ENCODE results near the gene ARPC1B. TPM values are rescaled to one million over a fixed set of nuclear protein-coding genes. Genes with fewer than 3 reads are reported as not detected.
"Not testable (repeated sequence)": the region's sequence is repeated elsewhere in the genome, so short reads cannot be mapped to it uniquely, and the experiment has no call there.

Gene ARPC1B
- total RNA-seq, 4 donors from 2014 or later = 24.7 to 38.7 (median 30.8) TPM

DNA sequence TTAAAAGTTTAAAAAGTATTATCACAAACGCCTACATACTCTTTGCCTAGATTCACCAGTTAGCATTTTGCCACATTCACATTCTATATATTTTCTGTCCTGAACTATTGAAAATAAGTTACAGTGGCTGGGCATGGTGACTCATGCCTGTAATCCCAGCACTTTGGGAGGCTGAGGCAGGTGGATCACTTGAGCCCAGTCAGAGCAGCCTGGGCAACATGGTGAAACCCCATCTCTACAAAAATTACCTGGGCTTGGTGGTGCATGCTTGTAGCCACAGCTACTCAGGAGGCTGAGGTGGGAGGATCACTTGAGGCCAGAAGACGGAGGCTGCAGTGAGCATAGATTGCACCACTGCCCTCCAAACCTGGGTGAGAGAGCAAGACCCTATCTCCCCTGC lies 43.5 kb upstream of the ARPC1B start:
- H3K9me3 ChIP-seq = no peaks in the 10 kb centered on the region
- no peak overlapping the region for H3K4me3 ChIP-seq
- intact Hi-C loops (cut with DNase I; ENCODE audit: low total_unique reads) = no loop called here
- peaks cover 47% of the 10 kb centered on the region in 2 donors for H3K4me1 ChIP-seq
- peak overlapping the region; percentile 16 to 60 (median 47) for H3K27ac ChIP-seq
- DNase-seq (no peak), ATAC-seq (no peak)
- no peak for TF ChIP-seq POLR2A (IDR thresholded peaks at IDR 0.05)
- TF ChIP-seq, protein P1, sequence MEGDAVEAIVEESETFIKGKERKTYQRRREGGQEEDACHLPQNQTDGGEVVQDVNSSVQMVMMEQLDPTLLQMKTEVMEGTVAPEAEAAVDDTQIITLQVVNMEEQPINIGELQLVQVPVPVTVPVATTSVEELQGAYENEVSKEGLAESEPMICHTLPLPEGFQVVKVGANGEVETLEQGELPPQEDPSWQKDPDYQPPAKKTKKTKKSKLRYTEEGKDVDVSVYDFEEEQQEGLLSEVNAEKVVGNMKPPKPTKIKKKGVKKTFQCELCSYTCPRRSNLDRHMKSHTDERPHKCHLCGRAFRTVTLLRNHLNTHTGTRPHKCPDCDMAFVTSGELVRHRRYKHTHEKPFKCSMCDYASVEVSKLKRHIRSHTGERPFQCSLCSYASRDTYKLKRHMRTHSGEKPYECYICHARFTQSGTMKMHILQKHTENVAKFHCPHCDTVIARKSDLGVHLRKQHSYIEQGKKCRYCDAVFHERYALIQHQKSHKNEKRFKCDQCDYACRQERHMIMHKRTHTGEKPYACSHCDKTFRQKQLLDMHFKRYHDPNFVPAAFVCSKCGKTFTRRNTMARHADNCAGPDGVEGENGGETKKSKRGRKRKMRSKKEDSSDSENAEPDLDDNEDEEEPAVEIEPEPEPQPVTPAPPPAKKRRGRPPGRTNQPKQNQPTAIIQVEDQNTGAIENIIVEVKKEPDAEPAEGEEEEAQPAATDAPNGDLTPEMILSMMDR (IDR thresholded peaks at IDR 0.05 in 4 of 5, conservative IDR thresholded peaks at IDR 0.05 in 1 of 5) = no peak
- H3K36me3 ChIP-seq = peaks cover 0 to 30% of the 10 kb centered on the region in 2 donors
- H3K27me3 ChIP-seq = no peaks in the 10 kb centered on the region
- in situ Hi-C loops (cut with MboI; ENCODE audit: low sequenced_read_pairs in 4 of 4) = no loop called here

DNA sequence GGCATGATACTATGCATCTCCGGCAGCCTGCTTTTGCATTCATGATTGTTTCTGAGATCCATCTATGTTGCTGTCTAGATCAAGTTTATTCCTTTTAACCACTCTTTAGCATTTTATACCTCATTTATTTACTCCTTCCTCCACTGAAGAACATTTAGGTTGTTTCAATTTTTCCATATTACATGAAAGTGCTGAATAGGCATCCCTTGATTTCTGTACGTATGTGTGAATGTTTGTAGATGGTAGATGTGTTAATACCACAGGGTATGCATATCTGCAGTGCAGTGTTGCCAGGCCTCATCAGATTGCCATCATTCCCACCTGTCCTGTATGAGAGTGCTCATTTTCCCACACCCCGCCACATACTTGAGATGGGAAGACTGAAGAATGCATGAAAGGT lies 34.9 kb upstream of the ARPC1B start:
- no peak for DNase-seq
- intact Hi-C loops (cut with DNase I; ENCODE audit: low total_unique reads) (no loop called here), in situ Hi-C loops (cut with MboI; ENCODE audit: low sequenced_read_pairs in 4 of 4) (no loop called here)
- Histone ChIP-seq H3K4me1 (no peaks in the 10 kb centered on the region), H3K9me3 (no peaks in the 10 kb centered on the region), H3K36me3 (peaks cover 0 to 93% of the 10 kb centered on the region in 2 donors), H3K27me3 (no peaks in the 10 kb centered on the region), H3K27ac (no peak overlapping the region), H3K4me3 (no peak overlapping the region)
- no peak for ATAC-seq
- TF ChIP-seq POLR2A (IDR thresholded peaks at IDR 0.05) = no peak
- TF ChIP-seq, protein P1 (IDR thresholded peaks at IDR 0.05 in 4 of 5, conservative IDR thresholded peaks at IDR 0.05 in 1 of 5) = no peak

- peak overlapping the region in 2 of 4 donors; percentile 12 to 17 for H3K27ac ChIP-seq
- no peak for ATAC-seq
These were observed 33.9 kb upstream of the ARPC1B start for GRCh38 chr7:99340659-99341058.

GRCh38 chr7:99344061-99344647 lies 30.4 kb upstream of the ARPC1B start:
- H3K27me3 ChIP-seq = no peaks in the 10 kb centered on the region
- DNase-seq (no peak), ATAC-seq (no peak)
- intact Hi-C loops (cut with DNase I; ENCODE audit: low total_unique reads) (no loop called here), in situ Hi-C loops (cut with MboI; ENCODE audit: low sequenced_read_pairs in 4 of 4) (no loop called here)
- no peaks in the 10 kb centered on the region for H3K4me1 ChIP-seq
- peaks cover 0 to 96% of the 10 kb centered on the region in 2 donors for H3K36me3 ChIP-seq
- no peaks in the 10 kb centered on the region for H3K9me3 ChIP-seq
- TF ChIP-seq, protein P1 (IDR thresholded peaks at IDR 0.05 in 4 of 5, conservative IDR thresholded peaks at IDR 0.05 in 1 of 5) = no peak
- TF ChIP-seq POLR2A (IDR thresholded peaks at IDR 0.05) = no peak
- H3K4me3 ChIP-seq = no peak overlapping the region
- H3K27ac ChIP-seq = no peak overlapping the region

More at GRCh38 chr7:99340659-99341058, 33.9 kb upstream of the ARPC1B start:
- intact Hi-C loops (cut with DNase I; ENCODE audit: low total_unique reads) (no loop called here), in situ Hi-C loops (cut with MboI; ENCODE audit: low sequenced_read_pairs in 4 of 4) (no loop called here)
- Histone ChIP-seq H3K36me3 (peaks cover 0 to 92% of the 10 kb centered on the region in 2 donors), H3K9me3 (no peaks in the 10 kb centered on the region), H3K27me3 (no peaks in the 10 kb centered on the region), H3K4me3 (no peak overlapping the region), H3K4me1 (no peaks in the 10 kb centered on the region)
- DNase-seq = no peak
- TF ChIP-seq POLR2A (IDR thresholded peaks at IDR 0.05) = no peak
- TF ChIP-seq, protein P1 (IDR thresholded peaks at IDR 0.05 in 4 of 5, conservative IDR thresholded peaks at IDR 0.05 in 1 of 5) = no peak

GRCh38 chr7:99350641-99351040 lies 23.9 kb upstream of the ARPC1B start:
- H3K9me3 ChIP-seq; DNase-seq; intact Hi-C loops (cut with DNase I; ENCODE audit: low total_unique reads); ATAC-seq; H3K27ac ChIP-seq; H3K4me3 ChIP-seq; H3K4me1 ChIP-seq; in situ Hi-C loops (cut with MboI; ENCODE audit: low sequenced_read_pairs in 4 of 4); H3K27me3 ChIP-seq: not testable (repeated sequence)
- peaks cover 0 to 89% of the 10 kb centered on the region in 2 donors for H3K36me3 ChIP-seq
